HEK293 (cell line): Measurements from ENCODE around the gene GUCA1A.

ENCODE experiments used
- EGR2 ChIP-seq: fragments of 450-650 bp; formaldehyde crosslinking; IDR thresholded peaks from 2 replicates; pipeline ENCODE4 v1.5.1; 2016; ENCODE audit warnings: low read depth, missing biosample characterization, missing genetic modification characterization
- IKZF3 ChIP-seq: fragments of 450-650 bp; IDR thresholded peaks from 2 replicates; pipeline ENCODE4 v1.5.0; 2018; ENCODE audit warnings: missing biosample characterization, mild to moderate bottlenecking, missing genetic modification characterization, moderate library complexity
- KLF8 ChIP-seq: fragments of 450-650 bp; formaldehyde crosslinking; IDR thresholded peaks from 2 replicates; pipeline ENCODE4 v1.5.1; 2016; ENCODE audit warnings: missing biosample characterization, missing genetic modification characterization
- OSR2 ChIP-seq: fragments of 450-650 bp; formaldehyde crosslinking; IDR thresholded peaks from 2 replicates; pipeline ENCODE4 v1.5.1; 2016; ENCODE audit warnings: missing biosample characterization, missing genetic modification characterization
- SP7 ChIP-seq: fragments of 450-650 bp; formaldehyde crosslinking; IDR thresholded peaks from 2 replicates; pipeline ENCODE4 v1.5.1; 2016; ENCODE audit warnings: missing biosample characterization, missing genetic modification characterization
- WT1 ChIP-seq: fragments of 450-650 bp; formaldehyde crosslinking; IDR thresholded peaks from 2 replicates; pipeline ENCODE4 v1.5.1; 2016; ENCODE audit warnings: missing biosample characterization, missing genetic modification characterization
- ZBTB17 ChIP-seq: fragments of 450-650 bp; formaldehyde crosslinking; IDR thresholded peaks from 2 replicates; pipeline ENCODE4 v1.5.1; 2016; ENCODE audit warnings: missing biosample characterization, missing genetic modification characterization
- ZBTB20 ChIP-seq: fragments of 450-650 bp; formaldehyde crosslinking; IDR thresholded peaks from 2 replicates; pipeline ENCODE4 v1.5.1; 2016; ENCODE audit warnings: missing biosample characterization, missing genetic modification characterization
- ZBTB21 ChIP-seq: fragments of 450-650 bp; formaldehyde crosslinking; IDR thresholded peaks from 2 replicates; pipeline ENCODE4 v1.5.1; 2017; ENCODE audit warnings: missing biosample characterization, missing genetic modification characterization
- ZBTB8A ChIP-seq: fragments of 450-650 bp; formaldehyde crosslinking; IDR thresholded peaks from 2 replicates; pipeline ENCODE4 v1.5.1; 2016; ENCODE audit warnings: missing biosample characterization, missing genetic modification characterization
- ZNF175 ChIP-seq: fragments of 450-650 bp; formaldehyde crosslinking; IDR thresholded peaks from 2 replicates; pipeline ENCODE4 v1.5.1; 2016; ENCODE audit warnings: missing biosample characterization, missing genetic modification characterization
- ZNF274 ChIP-seq, 2 experiments: fragments of 200-500 bp in 1 of 2; fragments of 450-650 bp in 1 of 2; sonication (Bioruptor generic) in 1 of 2; formaldehyde crosslinking in 1 of 2; IDR thresholded peaks; 2 replicates each; pipeline versions ENCODE4 v1.5.1 to v1.6.1; 2014 to 2016; ENCODE audit warnings: borderline replicate concordance in 1 of 2, inconsistent platforms in 1 of 2, low read length in 1 of 2, missing biosample characterization in 1 of 2, missing genetic modification characterization in 1 of 2
- ZNF341 ChIP-seq: fragments of 450-650 bp; formaldehyde crosslinking; IDR thresholded peaks from 2 replicates; pipeline ENCODE4; 2016; ENCODE audit warnings: low read depth, missing biosample characterization, missing genetic modification characterization
- ZNF48 ChIP-seq: fragments of 450-650 bp; formaldehyde crosslinking; IDR thresholded peaks from 2 replicates; pipeline ENCODE4 v1.5.1; 2016; ENCODE audit warnings: missing biosample characterization, missing genetic modification characterization
- ZNF521 ChIP-seq: fragments of 450-650 bp; formaldehyde crosslinking; IDR thresholded peaks from 2 replicates; pipeline ENCODE4 v1.5.1; 2017; ENCODE audit warnings: missing biosample characterization, mild to moderate bottlenecking, missing genetic modification characterization
- ZNF629 ChIP-seq: fragments of 450-650 bp; formaldehyde crosslinking; IDR thresholded peaks from 2 replicates; pipeline ENCODE4 v1.5.1; 2017; ENCODE audit warnings: missing biosample characterization, missing genetic modification characterization
- ZSCAN16 ChIP-seq: fragments of 450-650 bp; formaldehyde crosslinking; IDR thresholded peaks from 2 replicates; pipeline ENCODE4 v1.5.1; 2016; ENCODE audit warnings: missing biosample characterization, missing genetic modification characterization
- ZSCAN23 ChIP-seq: fragments of 450-650 bp; formaldehyde crosslinking; IDR thresholded peaks from 2 replicates; pipeline ENCODE4 v1.5.1; 2016; ENCODE audit warnings: missing biosample characterization, missing genetic modification characterization
- ZSCAN30 ChIP-seq: fragments of 450-650 bp; IDR thresholded peaks from 2 replicates; pipeline ENCODE4 v1.5.1; 2018; ENCODE audit warnings: missing biosample characterization, mild to moderate bottlenecking, missing genetic modification characterization, moderate library complexity
- TF ChIP-seq, protein P1 (sequence below): fragments of 450-650 bp; formaldehyde crosslinking; IDR thresholded peaks from 2 replicates; pipeline ENCODE4 v1.5.1; 2016; ENCODE audit warnings: missing biosample characterization, missing genetic modification characterization
- TF ChIP-seq, protein P2 (sequence below): fragments of 450-650 bp; formaldehyde crosslinking; IDR thresholded peaks from 2 replicates; pipeline ENCODE4 v1.5.0; 2017; ENCODE audit warnings: missing biosample characterization, missing genetic modification characterization, borderline replicate concordance
- TF ChIP-seq, protein P3 (sequence below): fragments of 450-650 bp; formaldehyde crosslinking; IDR thresholded peaks from 2 replicates; pipeline ENCODE4 v1.5.1; 2016; ENCODE audit warnings: missing biosample characterization, missing genetic modification characterization, borderline replicate concordance
- TF ChIP-seq, protein P4 (sequence below): fragments of 450-650 bp; formaldehyde crosslinking; IDR thresholded peaks from 2 replicates; pipeline ENCODE4 v1.5.1; 2017; ENCODE audit warnings: missing biosample characterization, missing genetic modification characterization
- TF ChIP-seq, protein P5 (sequence below): fragments of 450-650 bp; formaldehyde crosslinking; IDR thresholded peaks from 2 replicates; pipeline ENCODE4 v1.5.1; 2016; ENCODE audit warnings: missing biosample characterization, missing genetic modification characterization
- TF ChIP-seq, protein P6 (sequence below): fragments of 450-650 bp; formaldehyde crosslinking; IDR thresholded peaks from 2 replicates; pipeline ENCODE4 v1.5.1; 2017; ENCODE audit warnings: missing biosample characterization, missing genetic modification characterization
- TF ChIP-seq, protein P7 (sequence below): fragments of 450-650 bp; formaldehyde crosslinking; IDR thresholded peaks from 2 replicates; pipeline ENCODE4 v1.5.1; 2016; ENCODE audit warnings: missing biosample characterization, missing genetic modification characterization

GUCA1A gene

DNA sequence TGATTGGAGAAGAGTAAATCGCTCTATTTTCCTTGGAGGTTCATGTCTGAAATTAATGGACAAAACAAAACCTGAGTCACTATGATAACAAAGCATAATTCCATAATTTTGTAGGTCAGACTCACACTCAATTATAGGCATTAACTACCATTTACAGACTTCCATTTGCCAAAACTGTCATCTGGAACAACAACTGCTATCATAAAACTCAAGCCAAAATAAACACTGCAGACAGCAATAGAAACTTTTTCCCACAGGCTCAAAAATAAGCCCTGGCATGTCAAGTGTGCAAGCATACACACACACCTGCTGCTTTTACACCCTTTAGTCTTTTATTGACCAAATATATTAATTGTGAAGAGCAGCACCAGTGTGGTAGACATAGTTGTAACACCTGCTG, 37.4 kb downstream of the GUCA1A start (continued):
- TF ChIP-seq, protein P1, sequence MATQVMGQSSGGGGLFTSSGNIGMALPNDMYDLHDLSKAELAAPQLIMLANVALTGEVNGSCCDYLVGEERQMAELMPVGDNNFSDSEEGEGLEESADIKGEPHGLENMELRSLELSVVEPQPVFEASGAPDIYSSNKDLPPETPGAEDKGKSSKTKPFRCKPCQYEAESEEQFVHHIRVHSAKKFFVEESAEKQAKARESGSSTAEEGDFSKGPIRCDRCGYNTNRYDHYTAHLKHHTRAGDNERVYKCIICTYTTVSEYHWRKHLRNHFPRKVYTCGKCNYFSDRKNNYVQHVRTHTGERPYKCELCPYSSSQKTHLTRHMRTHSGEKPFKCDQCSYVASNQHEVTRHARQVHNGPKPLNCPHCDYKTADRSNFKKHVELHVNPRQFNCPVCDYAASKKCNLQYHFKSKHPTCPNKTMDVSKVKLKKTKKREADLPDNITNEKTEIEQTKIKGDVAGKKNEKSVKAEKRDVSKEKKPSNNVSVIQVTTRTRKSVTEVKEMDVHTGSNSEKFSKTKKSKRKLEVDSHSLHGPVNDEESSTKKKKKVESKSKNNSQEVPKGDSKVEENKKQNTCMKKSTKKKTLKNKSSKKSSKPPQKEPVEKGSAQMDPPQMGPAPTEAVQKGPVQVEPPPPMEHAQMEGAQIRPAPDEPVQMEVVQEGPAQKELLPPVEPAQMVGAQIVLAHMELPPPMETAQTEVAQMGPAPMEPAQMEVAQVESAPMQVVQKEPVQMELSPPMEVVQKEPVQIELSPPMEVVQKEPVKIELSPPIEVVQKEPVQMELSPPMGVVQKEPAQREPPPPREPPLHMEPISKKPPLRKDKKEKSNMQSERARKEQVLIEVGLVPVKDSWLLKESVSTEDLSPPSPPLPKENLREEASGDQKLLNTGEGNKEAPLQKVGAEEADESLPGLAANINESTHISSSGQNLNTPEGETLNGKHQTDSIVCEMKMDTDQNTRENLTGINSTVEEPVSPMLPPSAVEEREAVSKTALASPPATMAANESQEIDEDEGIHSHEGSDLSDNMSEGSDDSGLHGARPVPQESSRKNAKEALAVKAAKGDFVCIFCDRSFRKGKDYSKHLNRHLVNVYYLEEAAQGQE (tag by site-specific recombination), result peak; percentile 35; the same call in 1 of the 2 replicates
- no peak for TF ChIP-seq EGR2 (tag by site-specific recombination)
- TF ChIP-seq ZNF521, result no peak
- TF ChIP-seq, protein P2, sequence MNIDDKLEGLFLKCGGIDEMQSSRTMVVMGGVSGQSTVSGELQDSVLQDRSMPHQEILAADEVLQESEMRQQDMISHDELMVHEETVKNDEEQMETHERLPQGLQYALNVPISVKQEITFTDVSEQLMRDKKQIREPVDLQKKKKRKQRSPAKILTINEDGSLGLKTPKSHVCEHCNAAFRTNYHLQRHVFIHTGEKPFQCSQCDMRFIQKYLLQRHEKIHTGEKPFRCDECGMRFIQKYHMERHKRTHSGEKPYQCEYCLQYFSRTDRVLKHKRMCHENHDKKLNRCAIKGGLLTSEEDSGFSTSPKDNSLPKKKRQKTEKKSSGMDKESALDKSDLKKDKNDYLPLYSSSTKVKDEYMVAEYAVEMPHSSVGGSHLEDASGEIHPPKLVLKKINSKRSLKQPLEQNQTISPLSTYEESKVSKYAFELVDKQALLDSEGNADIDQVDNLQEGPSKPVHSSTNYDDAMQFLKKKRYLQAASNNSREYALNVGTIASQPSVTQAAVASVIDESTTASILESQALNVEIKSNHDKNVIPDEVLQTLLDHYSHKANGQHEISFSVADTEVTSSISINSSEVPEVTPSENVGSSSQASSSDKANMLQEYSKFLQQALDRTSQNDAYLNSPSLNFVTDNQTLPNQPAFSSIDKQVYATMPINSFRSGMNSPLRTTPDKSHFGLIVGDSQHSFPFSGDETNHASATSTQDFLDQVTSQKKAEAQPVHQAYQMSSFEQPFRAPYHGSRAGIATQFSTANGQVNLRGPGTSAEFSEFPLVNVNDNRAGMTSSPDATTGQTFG (tag by site-specific recombination), result 0 out of 2 replicates have a peak, but pooled peaks have one; percentile 74
- TF ChIP-seq ZBTB8A (tag by site-specific recombination), result peak; percentile 67
- TF ChIP-seq IKZF3, result no peak
- no peak for TF ChIP-seq ZBTB17 (tag by site-specific recombination)
- TF ChIP-seq, protein P3, sequence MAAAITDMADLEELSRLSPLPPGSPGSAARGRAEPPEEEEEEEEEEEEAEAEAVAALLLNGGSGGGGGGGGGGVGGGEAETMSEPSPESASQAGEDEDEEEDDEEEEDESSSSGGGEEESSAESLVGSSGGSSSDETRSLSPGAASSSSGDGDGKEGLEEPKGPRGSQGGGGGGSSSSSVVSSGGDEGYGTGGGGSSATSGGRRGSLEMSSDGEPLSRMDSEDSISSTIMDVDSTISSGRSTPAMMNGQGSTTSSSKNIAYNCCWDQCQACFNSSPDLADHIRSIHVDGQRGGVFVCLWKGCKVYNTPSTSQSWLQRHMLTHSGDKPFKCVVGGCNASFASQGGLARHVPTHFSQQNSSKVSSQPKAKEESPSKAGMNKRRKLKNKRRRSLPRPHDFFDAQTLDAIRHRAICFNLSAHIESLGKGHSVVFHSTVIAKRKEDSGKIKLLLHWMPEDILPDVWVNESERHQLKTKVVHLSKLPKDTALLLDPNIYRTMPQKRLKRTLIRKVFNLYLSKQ (tag by site-specific recombination), result no peak
- TF ChIP-seq, protein P4, sequence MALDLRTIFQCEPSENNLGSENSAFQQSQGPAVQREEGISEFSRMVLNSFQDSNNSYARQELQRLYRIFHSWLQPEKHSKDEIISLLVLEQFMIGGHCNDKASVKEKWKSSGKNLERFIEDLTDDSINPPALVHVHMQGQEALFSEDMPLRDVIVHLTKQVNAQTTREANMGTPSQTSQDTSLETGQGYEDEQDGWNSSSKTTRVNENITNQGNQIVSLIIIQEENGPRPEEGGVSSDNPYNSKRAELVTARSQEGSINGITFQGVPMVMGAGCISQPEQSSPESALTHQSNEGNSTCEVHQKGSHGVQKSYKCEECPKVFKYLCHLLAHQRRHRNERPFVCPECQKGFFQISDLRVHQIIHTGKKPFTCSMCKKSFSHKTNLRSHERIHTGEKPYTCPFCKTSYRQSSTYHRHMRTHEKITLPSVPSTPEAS, result no peak
- no peak for TF ChIP-seq ZBTB20 (tag by site-specific recombination)
- no peak for TF ChIP-seq ZSCAN16 (tag by site-specific recombination)
- no peak for TF ChIP-seq ZNF629 (tag by site-specific recombination)
- TF ChIP-seq WT1 (tag by site-specific recombination), result peak; percentile 60
- no peak for TF ChIP-seq ZNF48 (tag by site-specific recombination)
- no peak for TF ChIP-seq ZSCAN23 (tag by site-specific recombination)
- TF ChIP-seq ZNF274 (IDR thresholded peaks at IDR 0.05; ENCODE audit: low read length), result no peak
- no peak for TF ChIP-seq ZNF274 (tag by site-specific recombination; IDR thresholded peaks at IDR 0.05; ENCODE audit: borderline replicate concordance)
- TF ChIP-seq SP7, result peak; percentile 86
- TF ChIP-seq, protein P5, sequence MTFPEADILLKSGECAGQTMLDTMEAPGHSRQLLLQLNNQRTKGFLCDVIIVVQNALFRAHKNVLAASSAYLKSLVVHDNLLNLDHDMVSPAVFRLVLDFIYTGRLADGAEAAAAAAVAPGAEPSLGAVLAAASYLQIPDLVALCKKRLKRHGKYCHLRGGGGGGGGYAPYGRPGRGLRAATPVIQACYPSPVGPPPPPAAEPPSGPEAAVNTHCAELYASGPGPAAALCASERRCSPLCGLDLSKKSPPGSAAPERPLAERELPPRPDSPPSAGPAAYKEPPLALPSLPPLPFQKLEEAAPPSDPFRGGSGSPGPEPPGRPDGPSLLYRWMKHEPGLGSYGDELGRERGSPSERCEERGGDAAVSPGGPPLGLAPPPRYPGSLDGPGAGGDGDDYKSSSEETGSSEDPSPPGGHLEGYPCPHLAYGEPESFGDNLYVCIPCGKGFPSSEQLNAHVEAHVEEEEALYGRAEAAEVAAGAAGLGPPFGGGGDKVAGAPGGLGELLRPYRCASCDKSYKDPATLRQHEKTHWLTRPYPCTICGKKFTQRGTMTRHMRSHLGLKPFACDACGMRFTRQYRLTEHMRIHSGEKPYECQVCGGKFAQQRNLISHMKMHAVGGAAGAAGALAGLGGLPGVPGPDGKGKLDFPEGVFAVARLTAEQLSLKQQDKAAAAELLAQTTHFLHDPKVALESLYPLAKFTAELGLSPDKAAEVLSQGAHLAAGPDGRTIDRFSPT (tag by site-specific recombination), result 0 out of 2 replicates have a peak, but pooled peaks have one; percentile 19
- TF ChIP-seq KLF8, result 0 out of 2 replicates have a peak, but pooled peaks have one; percentile 16
- 0 out of 2 replicates have a peak, but pooled peaks have one; percentile 19 for TF ChIP-seq ZSCAN30
- peak; percentile 92 for TF ChIP-seq OSR2 (tag by site-specific recombination)
- TF ChIP-seq, protein P6, sequence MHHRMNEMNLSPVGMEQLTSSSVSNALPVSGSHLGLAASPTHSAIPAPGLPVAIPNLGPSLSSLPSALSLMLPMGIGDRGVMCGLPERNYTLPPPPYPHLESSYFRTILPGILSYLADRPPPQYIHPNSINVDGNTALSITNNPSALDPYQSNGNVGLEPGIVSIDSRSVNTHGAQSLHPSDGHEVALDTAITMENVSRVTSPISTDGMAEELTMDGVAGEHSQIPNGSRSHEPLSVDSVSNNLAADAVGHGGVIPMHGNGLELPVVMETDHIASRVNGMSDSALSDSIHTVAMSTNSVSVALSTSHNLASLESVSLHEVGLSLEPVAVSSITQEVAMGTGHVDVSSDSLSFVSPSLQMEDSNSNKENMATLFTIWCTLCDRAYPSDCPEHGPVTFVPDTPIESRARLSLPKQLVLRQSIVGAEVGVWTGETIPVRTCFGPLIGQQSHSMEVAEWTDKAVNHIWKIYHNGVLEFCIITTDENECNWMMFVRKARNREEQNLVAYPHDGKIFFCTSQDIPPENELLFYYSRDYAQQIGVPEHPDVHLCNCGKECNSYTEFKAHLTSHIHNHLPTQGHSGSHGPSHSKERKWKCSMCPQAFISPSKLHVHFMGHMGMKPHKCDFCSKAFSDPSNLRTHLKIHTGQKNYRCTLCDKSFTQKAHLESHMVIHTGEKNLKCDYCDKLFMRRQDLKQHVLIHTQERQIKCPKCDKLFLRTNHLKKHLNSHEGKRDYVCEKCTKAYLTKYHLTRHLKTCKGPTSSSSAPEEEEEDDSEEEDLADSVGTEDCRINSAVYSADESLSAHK (tag by site-specific recombination), result no peak
- TF ChIP-seq ZNF341 (tag by site-specific recombination), result no peak
- TF ChIP-seq, protein P7, sequence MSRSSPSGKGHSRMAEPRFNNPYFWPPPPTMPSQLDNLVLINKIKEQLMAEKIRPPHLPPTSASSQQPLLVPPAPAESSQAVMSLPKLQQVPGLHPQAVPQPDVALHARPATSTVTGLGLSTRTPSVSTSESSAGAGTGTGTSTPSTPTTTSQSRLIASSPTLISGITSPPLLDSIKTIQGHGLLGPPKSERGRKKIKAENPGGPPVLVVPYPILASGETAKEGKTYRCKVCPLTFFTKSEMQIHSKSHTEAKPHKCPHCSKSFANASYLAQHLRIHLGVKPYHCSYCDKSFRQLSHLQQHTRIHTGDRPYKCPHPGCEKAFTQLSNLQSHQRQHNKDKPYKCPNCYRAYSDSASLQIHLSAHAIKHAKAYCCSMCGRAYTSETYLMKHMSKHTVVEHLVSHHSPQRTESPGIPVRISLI (tag by site-specific recombination), result no peak
- TF ChIP-seq ZNF175 (tag by site-specific recombination), result no peak
- no peak for TF ChIP-seq ZBTB21
